Measurements from ENCODE around the gene USP40.

USP40 gene

GRCh38 chr2:233462202-233462785 lies 104.3 kb downstream of the USP40 start:
- Histone ChIP-seq H3K36me3 (ENCODE audit: control insufficient read depth, insufficient read depth, low read length) (no peaks in the 10 kb centered on the region), H2AFZ (no peak overlapping the region), H3K79me2 (no peaks in the 10 kb centered on the region), H3K9ac (no peak overlapping the region), H3K9me3 (ENCODE audit: control insufficient read depth, low read length) (no peaks in the 10 kb centered on the region), H3K27me3 (ENCODE audit: control insufficient read depth, insufficient read depth, low read length) (no peaks in the 10 kb centered on the region), H3K27ac (no peak overlapping the region), H3K4me1 (no peaks in the 10 kb centered on the region), H3K4me3 (ENCODE audit: low read depth, low read length) (no peak overlapping the region), H3K4me2 (ENCODE audit: low read length) (no peak overlapping the region)
- no peak for TF ChIP-seq CTCF (IDR thresholded peaks at IDR 0.05)

GRCh38 chr2:233461481-233461891 lies 105.1 kb downstream of the USP40 start:
- Histone ChIP-seq H3K9ac (no peak overlapping the region), H3K36me3 (ENCODE audit: control insufficient read depth, insufficient read depth, low read length) (no peaks in the 10 kb centered on the region), H3K79me2 (no peaks in the 10 kb centered on the region), H3K4me2 (ENCODE audit: low read length) (no peak overlapping the region), H3K9me3 (ENCODE audit: control insufficient read depth, low read length) (no peaks in the 10 kb centered on the region), H3K27ac (no peak overlapping the region), H3K4me3 (ENCODE audit: low read depth, low read length) (no peak overlapping the region), H3K27me3 (ENCODE audit: control insufficient read depth, insufficient read depth, low read length) (no peaks in the 10 kb centered on the region), H2AFZ (no peak overlapping the region), H3K4me1 (no peaks in the 10 kb centered on the region)
- no peak for TF ChIP-seq CTCF (IDR thresholded peaks at IDR 0.05)

- no peak overlapping the region for H2AFZ ChIP-seq
- no peaks in the 10 kb centered on the region for H3K79me2 ChIP-seq
- H3K27ac ChIP-seq: no peak overlapping the region
- no peak for TF ChIP-seq CTCF (IDR thresholded peaks at IDR 0.05)
- H3K36me3 ChIP-seq (ENCODE audit: control insufficient read depth, insufficient read depth, low read length): no peaks in the 10 kb centered on the region
- no peak overlapping the region for H3K9ac ChIP-seq
- H3K4me1 ChIP-seq: no peaks in the 10 kb centered on the region
- H3K27me3 ChIP-seq (ENCODE audit: control insufficient read depth, insufficient read depth, low read length): no peaks in the 10 kb centered on the region
- H3K4me3 ChIP-seq (ENCODE audit: low read depth, low read length): no peak overlapping the region
- H3K4me2 ChIP-seq (ENCODE audit: low read length): no peak overlapping the region
- H3K9me3 ChIP-seq (ENCODE audit: control insufficient read depth, low read length): no peaks in the 10 kb centered on the region
These were observed 105.7 kb downstream of the USP40 start for GRCh38 chr2:233460726-233461441.

GRCh38 chr2:233459426-233459825 lies 107.2 kb downstream of the USP40 start:
- Histone ChIP-seq H2AFZ (no peak overlapping the region), H3K9ac (no peak overlapping the region), H3K27ac (no peak overlapping the region), H3K9me3 (ENCODE audit: control insufficient read depth, low read length) (no peaks in the 10 kb centered on the region), H3K79me2 (no peaks in the 10 kb centered on the region), H3K4me3 (ENCODE audit: low read depth, low read length) (no peak overlapping the region), H3K27me3 (ENCODE audit: control insufficient read depth, insufficient read depth, low read length) (no peaks in the 10 kb centered on the region), H3K4me1 (no peaks in the 10 kb centered on the region), H3K36me3 (ENCODE audit: control insufficient read depth, insufficient read depth, low read length) (no peaks in the 10 kb centered on the region), H3K4me2 (ENCODE audit: low read length) (no peak overlapping the region)
- no peak for TF ChIP-seq CTCF (IDR thresholded peaks at IDR 0.05)

GRCh38 chr2:233458826-233459225 lies 107.8 kb downstream of the USP40 start:
- no peaks in the 10 kb centered on the region for H3K4me1 ChIP-seq
- no peak for TF ChIP-seq CTCF (IDR thresholded peaks at IDR 0.05)
- H3K27me3 ChIP-seq (ENCODE audit: control insufficient read depth, insufficient read depth, low read length): no peaks in the 10 kb centered on the region
- no peak overlapping the region for H2AFZ ChIP-seq
- no peaks in the 10 kb centered on the region for H3K9me3 ChIP-seq (ENCODE audit: control insufficient read depth, low read length)
- H3K4me2 ChIP-seq (ENCODE audit: low read length): no peak overlapping the region
- no peaks in the 10 kb centered on the region for H3K36me3 ChIP-seq (ENCODE audit: control insufficient read depth, insufficient read depth, low read length)
- H3K79me2 ChIP-seq: no peaks in the 10 kb centered on the region
- no peak overlapping the region for H3K27ac ChIP-seq
- no peak overlapping the region for H3K4me3 ChIP-seq (ENCODE audit: low read depth, low read length)
- no peak overlapping the region for H3K9ac ChIP-seq
